ENCODE results near the gene HDAC8. TPM values are rescaled to one million over a fixed set of nuclear protein-coding genes. Genes with fewer than 3 reads are reported as not detected.

The HDAC8 gene
- total RNA-seq, 6 experiments from 2014 or later: 12.6 to 19.4 (median 17.0) TPM

DNA sequence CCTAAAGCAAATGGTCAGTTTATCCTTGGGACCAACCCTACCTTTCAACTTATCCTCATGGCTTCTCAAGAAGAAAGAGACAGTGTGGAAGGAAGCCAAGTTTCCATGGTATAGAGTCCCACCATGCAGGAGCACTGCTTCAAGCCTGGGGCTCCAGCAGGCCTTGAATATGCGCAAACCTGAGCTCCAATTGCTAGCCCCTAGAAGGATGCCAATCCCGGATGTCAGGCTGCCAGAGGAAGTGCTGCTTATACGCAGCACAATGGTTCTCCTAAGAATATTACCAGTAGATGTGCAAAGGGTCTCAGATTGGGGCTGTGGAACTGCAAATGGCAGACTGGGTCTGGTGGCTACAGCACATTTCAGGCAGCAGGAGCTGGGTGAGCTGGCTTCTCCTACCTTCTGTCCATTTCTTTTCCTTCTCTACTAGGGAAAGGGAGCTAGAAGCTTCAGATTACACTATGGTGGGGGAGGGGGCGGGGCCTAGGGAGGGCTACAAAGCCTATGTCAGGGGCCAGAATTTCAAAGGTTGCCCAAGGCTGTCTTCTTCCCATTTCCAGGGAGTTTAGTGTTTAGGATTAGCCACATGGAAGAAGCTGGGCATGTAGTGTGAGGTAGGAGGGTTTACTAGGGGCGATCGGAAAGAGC is 226.2 kb downstream of the HDAC8 start:
- Histone ChIP-seq H3K4me3 (no peak overlapping the region), H3K4me1 (no peaks in the 10 kb centered on the region), H3K36me3 (no peaks in the 10 kb centered on the region), H3K27me3 (no peaks in the 10 kb centered on the region), H3K27ac (no peak overlapping the region), H3K9me3 (no peaks in the 10 kb centered on the region)
- intact Hi-C loops (cut with DNase I): no loop called here
- DNase-seq: no peak
- WGBS (ENCODE audit: insufficient coverage, low coverage, low lambda C conversion rate, missing lambda C conversion rate): 74% methylated on average over 6 of the region's 6 CpGs
- ATAC-seq: no peak
- no peak for TF ChIP-seq POLR2A (IDR thresholded peaks at IDR 0.05)
- TF ChIP-seq, protein P1, sequence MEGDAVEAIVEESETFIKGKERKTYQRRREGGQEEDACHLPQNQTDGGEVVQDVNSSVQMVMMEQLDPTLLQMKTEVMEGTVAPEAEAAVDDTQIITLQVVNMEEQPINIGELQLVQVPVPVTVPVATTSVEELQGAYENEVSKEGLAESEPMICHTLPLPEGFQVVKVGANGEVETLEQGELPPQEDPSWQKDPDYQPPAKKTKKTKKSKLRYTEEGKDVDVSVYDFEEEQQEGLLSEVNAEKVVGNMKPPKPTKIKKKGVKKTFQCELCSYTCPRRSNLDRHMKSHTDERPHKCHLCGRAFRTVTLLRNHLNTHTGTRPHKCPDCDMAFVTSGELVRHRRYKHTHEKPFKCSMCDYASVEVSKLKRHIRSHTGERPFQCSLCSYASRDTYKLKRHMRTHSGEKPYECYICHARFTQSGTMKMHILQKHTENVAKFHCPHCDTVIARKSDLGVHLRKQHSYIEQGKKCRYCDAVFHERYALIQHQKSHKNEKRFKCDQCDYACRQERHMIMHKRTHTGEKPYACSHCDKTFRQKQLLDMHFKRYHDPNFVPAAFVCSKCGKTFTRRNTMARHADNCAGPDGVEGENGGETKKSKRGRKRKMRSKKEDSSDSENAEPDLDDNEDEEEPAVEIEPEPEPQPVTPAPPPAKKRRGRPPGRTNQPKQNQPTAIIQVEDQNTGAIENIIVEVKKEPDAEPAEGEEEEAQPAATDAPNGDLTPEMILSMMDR (IDR thresholded peaks at IDR 0.05): no peak

DNA sequence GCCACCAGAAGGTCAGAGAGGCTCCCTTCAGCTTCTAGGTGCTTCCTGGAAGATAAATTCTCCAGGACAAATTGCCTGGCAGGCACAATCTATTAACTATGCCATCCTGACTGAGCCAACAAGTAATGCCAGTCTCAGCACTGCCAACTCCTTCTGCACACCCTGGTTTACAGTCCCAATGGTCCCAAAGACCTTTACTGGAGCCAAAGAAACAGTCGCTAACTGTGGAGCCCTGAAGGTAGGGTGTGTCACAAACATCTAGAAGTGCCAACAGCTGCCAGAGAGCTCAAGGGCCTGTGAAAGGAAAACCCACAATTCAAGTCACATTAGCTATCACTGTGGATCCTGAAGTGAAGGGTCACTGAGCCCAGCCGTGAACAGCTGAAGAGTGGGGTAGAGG is 232.0 kb downstream of the HDAC8 start:
- ATAC-seq: no peak
- TF ChIP-seq, protein P1 (IDR thresholded peaks at IDR 0.05): no peak
- TF ChIP-seq POLR2A (IDR thresholded peaks at IDR 0.05): no peak
- no peak overlapping the region for H3K27ac ChIP-seq
- H3K4me3 ChIP-seq: no peak overlapping the region
- intact Hi-C loops (cut with DNase I): no loop called here
- WGBS (ENCODE audit: insufficient coverage, low coverage, low lambda C conversion rate, missing lambda C conversion rate): 80% methylated on average over 2 of the region's 2 CpGs
- no peaks in the 10 kb centered on the region for H3K27me3 ChIP-seq
- no peaks in the 10 kb centered on the region for H3K4me1 ChIP-seq
- H3K9me3 ChIP-seq: no peaks in the 10 kb centered on the region
- H3K36me3 ChIP-seq: peaks cover 0 to 2% (median 0%) of the 10 kb centered on the region in 4 donors
- DNase-seq: no peak

DNA sequence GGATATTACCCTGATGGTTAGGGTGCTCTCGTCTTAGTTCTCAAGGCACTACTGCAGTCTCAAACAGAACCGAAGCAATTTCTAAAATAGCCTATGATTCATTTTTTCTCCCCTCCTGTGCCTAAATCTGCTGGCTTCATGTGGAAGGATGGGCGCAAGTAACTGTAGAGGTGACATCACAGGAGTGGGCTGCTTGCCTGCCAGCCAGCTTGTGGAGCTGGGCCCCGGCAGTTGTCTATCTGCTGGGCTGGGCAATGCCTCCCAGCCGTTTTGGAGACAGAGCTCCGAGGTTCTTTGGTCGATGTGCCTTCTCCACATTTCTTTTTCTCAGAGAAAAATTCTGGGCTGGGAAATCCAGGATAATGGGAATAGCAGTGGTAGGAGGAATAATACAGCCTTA is 232.6 kb downstream of the HDAC8 start:
- WGBS (ENCODE audit: insufficient coverage, low coverage, low lambda C conversion rate, missing lambda C conversion rate): 77% methylated on average over 5 of the region's 7 CpGs
- ATAC-seq: no peak
- no peaks in the 10 kb centered on the region for H3K9me3 ChIP-seq

DNA sequence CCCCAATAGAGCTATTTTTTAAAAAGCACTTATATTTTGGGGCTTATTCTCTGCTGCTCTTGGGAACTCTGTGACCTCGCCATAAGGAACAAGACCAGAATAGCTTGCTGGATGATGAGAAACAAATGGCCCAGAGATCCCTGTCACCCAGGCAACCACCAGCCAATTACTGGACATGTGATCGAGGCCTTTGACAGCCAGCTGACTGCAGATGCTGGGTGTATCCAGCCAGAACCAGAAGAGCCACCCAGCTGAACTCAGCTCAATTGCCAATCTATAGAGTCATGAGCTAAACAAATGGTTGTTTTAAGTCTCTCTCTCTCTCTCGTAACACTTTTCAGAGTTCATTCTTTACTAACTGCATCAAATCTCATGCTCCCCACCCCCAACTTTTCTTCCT is 242.5 kb downstream of the HDAC8 start:
- Histone ChIP-seq H3K27ac (no peak overlapping the region), H3K4me3 (no peak overlapping the region), H3K36me3 (no peaks in the 10 kb centered on the region), H3K9me3 (no peaks in the 10 kb centered on the region), H3K27me3 (no peaks in the 10 kb centered on the region), H3K4me1 (no peaks in the 10 kb centered on the region)
- TF ChIP-seq, protein P1 (IDR thresholded peaks at IDR 0.05): no peak
- TF ChIP-seq POLR2A (IDR thresholded peaks at IDR 0.05): no peak
- 82% methylated on average over 2 of the region's 3 CpGs for WGBS (ENCODE audit: insufficient coverage, low coverage, low lambda C conversion rate, missing lambda C conversion rate)
- intact Hi-C loops (cut with DNase I): no loop called here
- no peak for ATAC-seq
- DNase-seq: no peak

More for the DNA sequence above, 232.6 kb downstream of the HDAC8 start:
- intact Hi-C loops (cut with DNase I): no loop called here
- Histone ChIP-seq H3K27me3 (no peaks in the 10 kb centered on the region), H3K4me1 (no peaks in the 10 kb centered on the region), H3K4me3 (no peak overlapping the region), H3K36me3 (peaks cover 0 to 2% (median 0%) of the 10 kb centered on the region in 4 donors), H3K27ac (no peak overlapping the region)
- DNase-seq: no peak
- TF ChIP-seq, protein P1 (IDR thresholded peaks at IDR 0.05): no peak
